Astrocyte (in vitro differentiated cells and primary cell): ENCODE measurements around the gene TOR2A.

Experiments
- CTCF ChIP-seq: IDR thresholded peaks from 2 replicates; pipeline ENCODE4 v1.5.1; 2011; ENCODE audit warnings: low read depth, mild to moderate bottlenecking, inconsistent platforms, low read length, moderate library complexity; ENCODE audit not compliant: insufficient read depth
- EZH2 ChIP-seq: IDR thresholded peaks from 2 replicates; pipeline ENCODE4 v1.6.1; 2012; ENCODE audit warnings: mild to moderate bottlenecking, low read length, inconsistent platforms; ENCODE audit not compliant: insufficient read depth

- TF ChIP-seq CTCF (no peak), EZH2 (no peak)
Observed at GRCh38 chr9:127756233-127756632, 21.1 kb upstream of the TOR2A start.
